CD14-positive monocyte (primary cell): ENCODE data around the gene CCDC174. TPM values are rescaled to one million over a fixed set of nuclear protein-coding genes. Genes with fewer than 3 reads are reported as not detected.

ENCODE experiments used
- DNase-seq, 3 donors: peaks; one replicate each; pipeline ENCODE4 v3.0.0-alpha.2; 2011 to 2022
- H2AFZ ChIP-seq: 2 replicates; pipeline ENCODE4 v1.6.0; 2012; ENCODE audit warnings: mild to moderate bottlenecking, low read depth, low read length, inconsistent platforms; ENCODE audit not compliant: insufficient read depth, poor library complexity, severe bottlenecking
- H3K27ac ChIP-seq, 2 donors: 1 replicate in 1 of 2; 2 replicates in 1 of 2; pipeline ENCODE4 v1.5.1; 2012 to 2013; ENCODE audit warnings: low read length in 2 of 2, control low read depth in 1 of 2, inconsistent platforms in 1 of 2, low read depth in 1 of 2, mild to moderate bottlenecking in 1 of 2
- H3K27me3 ChIP-seq, 2 donors: one replicate each; pipeline versions ENCODE4 v1.6.0 to v1.6.1; 2011 to 2013; ENCODE audit warnings: low read length in 2 of 2; ENCODE audit not compliant: control insufficient read depth in 2 of 2, insufficient read depth in 2 of 2
- H3K36me3 ChIP-seq, 2 donors: replicated peaks in 1 of 2; 1 replicate in 1 of 2; 2 replicates in 1 of 2; pipeline versions ENCODE4 v1.5.1 to v1.6.1; 2012 to 2013; ENCODE audit warnings: low read length in 2 of 2, control low read depth in 1 of 2, inconsistent platforms in 1 of 2, mild to moderate bottlenecking in 1 of 2; ENCODE audit not compliant: insufficient read depth in 2 of 2, control insufficient read depth in 1 of 2
- H3K4me1 ChIP-seq, 2 donors: 1 replicate in 1 of 2; 2 replicates in 1 of 2; pipeline versions ENCODE4 v1.5.1 to v1.6.1; 2012 to 2013; ENCODE audit warnings: low read length in 2 of 2, control low read depth in 1 of 2, inconsistent platforms in 1 of 2, mild to moderate bottlenecking in 1 of 2, moderate library complexity in 1 of 2; ENCODE audit not compliant: insufficient read depth in 2 of 2, control insufficient read depth in 1 of 2
- H3K4me2 ChIP-seq: replicated peaks from 2 replicates; pipeline ENCODE3; 2012; ENCODE audit warnings: low read length, moderate library complexity, mild to moderate bottlenecking; ENCODE audit not compliant: poor library complexity, severe bottlenecking; ENCODE audit errors: extremely low read depth
- H3K4me3 ChIP-seq, 3 experiments: fragments of 200-600 bp in 1 of 3; sonication (generic) in 1 of 3; replicated peaks in 1 of 3; 1 replicate in 2 of 3; 2 replicates in 1 of 3; pipeline ENCODE4 v1.5.1; 2011 to 2013; ENCODE audit warnings: low read length in 3 of 3, mild to moderate bottlenecking in 3 of 3, control low read depth in 2 of 3, low read depth in 2 of 3, inconsistent platforms in 1 of 3, moderate library complexity in 1 of 3
- H3K79me2 ChIP-seq: 2 replicates; pipeline ENCODE4 v1.6.0; 2012; ENCODE audit warnings: mild to moderate bottlenecking, control low read depth, inconsistent platforms, low read length, moderate library complexity; ENCODE audit not compliant: insufficient read depth
- H3K9ac ChIP-seq: 2 replicates; pipeline ENCODE4 v1.6.0; 2017; ENCODE audit warnings: low read length, mild to moderate bottlenecking; ENCODE audit not compliant: insufficient read depth, poor library complexity, severe bottlenecking
- H3K9me3 ChIP-seq, 2 donors: replicated peaks in 1 of 2; 1 replicate in 1 of 2; 2 replicates in 1 of 2; pipeline versions ENCODE4 v1.5.1 to v1.6.1; 2012 to 2013; ENCODE audit warnings: low read length in 2 of 2, control low read depth in 1 of 2; ENCODE audit not compliant: control insufficient read depth in 1 of 2, insufficient read depth in 1 of 2
- H4K20me1 ChIP-seq: 2 replicates; pipeline ENCODE4 v1.6.0; 2012; ENCODE audit warnings: mild to moderate bottlenecking, low read length, control low read depth, moderate library complexity; ENCODE audit not compliant: insufficient read depth
- H3K27ac Mint-ChIP-seq, 7 donors: one replicate each; pipeline ENCODE4 v1.8.0; 2020; ENCODE audit warnings: mild to moderate bottlenecking in 7 of 7, mixed read lengths in 7 of 7, moderate library complexity in 6 of 7, inconsistent platforms in 2 of 7
- H3K27me3 Mint-ChIP-seq, 3 donors: one replicate each; pipeline ENCODE4 v1.8.0; 2021 to 2022; ENCODE audit warnings: low read depth in 3 of 3, mild to moderate bottlenecking in 3 of 3, mixed read lengths in 3 of 3, moderate library complexity in 3 of 3, inconsistent platforms in 1 of 3
- H3K36me3 Mint-ChIP-seq, 2 donors: one replicate each; pipeline ENCODE4 v1.8.0; 2020; ENCODE audit warnings: mixed read lengths in 2 of 2, inconsistent platforms in 1 of 2, mild to moderate bottlenecking in 1 of 2
- H3K4me1 Mint-ChIP-seq: one replicate; pipeline ENCODE4 v1.8.0; 2020; ENCODE audit warnings: mild to moderate bottlenecking, mixed read lengths
- H3K4me3 Mint-ChIP-seq, 2 donors: one replicate each; pipeline ENCODE4 v1.8.0; 2020; ENCODE audit warnings: mild to moderate bottlenecking in 2 of 2, mixed read lengths in 2 of 2, moderate library complexity in 1 of 2
- H3K9me3 Mint-ChIP-seq, 7 donors: one replicate each; pipeline ENCODE4 v1.8.0; 2020 to 2022; ENCODE audit warnings: mixed read lengths in 7 of 7, mild to moderate bottlenecking in 6 of 7, moderate library complexity in 6 of 7, inconsistent platforms in 2 of 7
- WGBS: methylation state at CpG from one replicate; pipeline ENCODE4 v1.1.5; 2013; ENCODE audit warnings: missing lambda C conversion rate; ENCODE audit not compliant: insufficient coverage; 5-methylcytosine and 5-hydroxymethylcytosine counted together
- intact Hi-C, 2 donors: fragments of 100-400 bp; cut with micrococcal nuclease; formaldehyde crosslinking; loops; one replicate each; pipeline versions ENCODE4 v1.15.0 to v1.15.1; 2023
- polyA plus RNA-seq, 3 donors: library from polyadenylated mRNA; depleted of rRNA in 1 of 3; unstranded in 2 of 3; stranded (reverse) in 1 of 3; fragments of 300-500 nt in 2 of 3; fragments of >200 nt in 1 of 3; fragmentation: Illumina TruSeq in 2 of 3; gene quantifications; 1 replicate in 2 of 3; 2 replicates in 1 of 3; pipeline ENCODE4 v1.2.3, GENCODE V29; 2012 to 2021
- TF ChIP-seq, protein P1 (sequence below): fragments of 200-600 bp; IDR thresholded peaks from one replicate; pipeline ENCODE4 v1.8.0; 2022; ENCODE audit warnings: antibody characterized with exemption, mild to moderate bottlenecking

Gene CCDC174
- polyA plus RNA-seq, 3 donors, result 6.2 to 7.9 (median 7.4) TPM

DNA sequence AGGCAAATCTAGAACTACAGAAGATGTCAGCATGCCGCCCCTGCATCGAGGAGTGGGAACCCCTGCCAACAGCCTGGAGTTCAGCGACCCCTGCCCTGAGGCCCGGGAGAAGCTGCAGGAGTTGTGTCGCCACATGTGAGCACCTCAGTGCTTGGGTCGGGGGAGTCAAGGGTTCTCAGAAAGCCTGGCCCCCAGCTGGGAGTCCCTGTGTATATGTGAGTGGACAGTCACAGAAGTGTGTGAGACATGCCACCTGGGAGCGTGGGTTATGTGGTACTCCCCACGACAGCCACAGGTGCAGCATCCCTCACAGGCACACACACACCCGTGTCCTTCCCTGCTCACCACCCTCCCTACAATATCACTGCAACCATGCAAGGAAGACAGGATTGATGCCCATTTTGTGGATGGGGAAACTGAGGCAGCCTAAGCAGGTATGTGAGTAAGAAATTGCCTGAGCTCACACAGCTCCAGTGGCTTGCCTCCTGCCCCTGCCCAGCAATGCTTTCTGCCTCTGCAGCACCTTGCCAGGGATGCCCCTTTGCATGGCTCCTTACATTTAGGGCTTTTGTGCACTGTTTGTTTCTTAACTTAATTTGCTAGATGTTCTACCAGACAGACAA, 51.7 kb downstream of the CCDC174 start:
- no peak overlapping the region for H3K27ac Mint-ChIP-seq
- H2AFZ ChIP-seq, result no peak overlapping the region
- no peak overlapping the region for H3K4me3 ChIP-seq
- H3K4me3 Mint-ChIP-seq, result no peak overlapping the region
- DNase-seq, result no peak
- no peaks in the 10 kb centered on the region for H3K4me1 Mint-ChIP-seq
- no peaks in the 10 kb centered on the region for H3K79me2 ChIP-seq
- no peaks in the 10 kb centered on the region for H3K4me1 ChIP-seq
- H3K4me2 ChIP-seq, result no peak overlapping the region
- TF ChIP-seq, protein P1, sequence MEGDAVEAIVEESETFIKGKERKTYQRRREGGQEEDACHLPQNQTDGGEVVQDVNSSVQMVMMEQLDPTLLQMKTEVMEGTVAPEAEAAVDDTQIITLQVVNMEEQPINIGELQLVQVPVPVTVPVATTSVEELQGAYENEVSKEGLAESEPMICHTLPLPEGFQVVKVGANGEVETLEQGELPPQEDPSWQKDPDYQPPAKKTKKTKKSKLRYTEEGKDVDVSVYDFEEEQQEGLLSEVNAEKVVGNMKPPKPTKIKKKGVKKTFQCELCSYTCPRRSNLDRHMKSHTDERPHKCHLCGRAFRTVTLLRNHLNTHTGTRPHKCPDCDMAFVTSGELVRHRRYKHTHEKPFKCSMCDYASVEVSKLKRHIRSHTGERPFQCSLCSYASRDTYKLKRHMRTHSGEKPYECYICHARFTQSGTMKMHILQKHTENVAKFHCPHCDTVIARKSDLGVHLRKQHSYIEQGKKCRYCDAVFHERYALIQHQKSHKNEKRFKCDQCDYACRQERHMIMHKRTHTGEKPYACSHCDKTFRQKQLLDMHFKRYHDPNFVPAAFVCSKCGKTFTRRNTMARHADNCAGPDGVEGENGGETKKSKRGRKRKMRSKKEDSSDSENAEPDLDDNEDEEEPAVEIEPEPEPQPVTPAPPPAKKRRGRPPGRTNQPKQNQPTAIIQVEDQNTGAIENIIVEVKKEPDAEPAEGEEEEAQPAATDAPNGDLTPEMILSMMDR, result no peak
- 98% methylated on average over 7 of the region's 9 CpGs for WGBS
- H3K36me3 Mint-ChIP-seq, result no peaks in the 10 kb centered on the region
- no peaks in the 10 kb centered on the region for H3K9me3 ChIP-seq
- H3K27ac ChIP-seq, result no peak overlapping the region
- H3K27me3 ChIP-seq, result no peaks in the 10 kb centered on the region
- H4K20me1 ChIP-seq, result no peaks in the 10 kb centered on the region
- peaks cover 2% of the 10 kb centered on the region in 3 donors for H3K27me3 Mint-ChIP-seq
- no peaks in the 10 kb centered on the region for H3K36me3 ChIP-seq
- intact Hi-C loops, result no loop called here
- peaks cover 0 to 2% (median 0%) of the 10 kb centered on the region in 7 donors for H3K9me3 Mint-ChIP-seq
- no peak overlapping the region for H3K9ac ChIP-seq

DNA sequence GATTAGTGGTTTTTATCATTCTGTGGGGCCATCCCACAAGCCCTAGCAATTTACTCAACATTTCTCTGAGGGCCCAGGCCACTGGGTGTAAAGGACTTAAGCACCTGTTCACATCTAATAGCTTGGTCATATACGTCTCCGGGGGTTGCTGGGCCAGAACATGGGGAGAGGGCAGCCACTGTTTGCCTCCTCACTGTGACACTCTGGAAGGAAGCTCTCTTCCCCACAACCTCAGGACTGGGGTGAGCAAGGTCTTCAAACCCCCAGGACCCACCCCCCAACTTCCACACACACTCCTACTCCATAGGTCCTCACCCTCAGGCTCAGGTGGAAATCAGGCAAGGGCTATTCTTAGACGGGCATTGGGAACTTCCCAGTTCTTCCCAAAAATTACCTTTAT, 52.2 kb downstream of the CCDC174 start:
- H3K4me1 ChIP-seq, result no peaks in the 10 kb centered on the region
- no peak overlapping the region for H3K4me2 ChIP-seq
- H3K27me3 ChIP-seq, result no peaks in the 10 kb centered on the region
- no peak overlapping the region for H3K27ac ChIP-seq
- H4K20me1 ChIP-seq, result no peaks in the 10 kb centered on the region
- no peak overlapping the region for H3K4me3 Mint-ChIP-seq
- no peaks in the 10 kb centered on the region for H3K79me2 ChIP-seq
- H3K4me3 ChIP-seq, result no peak overlapping the region
- peaks cover 0 to 2% (median 0%) of the 10 kb centered on the region in 7 donors for H3K9me3 Mint-ChIP-seq
- H3K27me3 Mint-ChIP-seq, result peaks cover 2 to 4% (median 2%) of the 10 kb centered on the region in 3 donors
- no peak overlapping the region for H3K27ac Mint-ChIP-seq
- intact Hi-C loops, result no loop called here
- no peak overlapping the region for H3K9ac ChIP-seq
- H3K36me3 ChIP-seq, result no peaks in the 10 kb centered on the region
- 100% methylated on average over 2 of the region's 3 CpGs for WGBS
- no peak overlapping the region for H2AFZ ChIP-seq
- H3K4me1 Mint-ChIP-seq, result no peaks in the 10 kb centered on the region
- TF ChIP-seq, protein P1, result no peak
- no peaks in the 10 kb centered on the region for H3K36me3 Mint-ChIP-seq
- H3K9me3 ChIP-seq, result no peaks in the 10 kb centered on the region
- DNase-seq, result no peak
